Measurements from ENCODE around the gene IL20. TPM values are rescaled to one million over a fixed set of nuclear protein-coding genes. Genes with fewer than 3 reads are reported as not detected.

The IL20 gene
- total RNA-seq, 1 donor, result not detected

- no peak for TF ChIP-seq CTCF (IDR thresholded peaks at IDR 0.05; ENCODE audit: insufficient read depth, low read length)
- no peak for DNase-seq (ENCODE audit: low read depth)
- H3K4me3 ChIP-seq (ENCODE audit: low read depth, low read length), result no peak overlapping the region
Measured at GRCh38 chr1:206904423-206905142, 39.2 kb downstream of the IL20 start.

GRCh38 chr1:206905295-206906164 lies 40.1 kb downstream of the IL20 start:
- peak; percentile 92 for DNase-seq (ENCODE audit: low read depth)
- no peak overlapping the region for H3K4me3 ChIP-seq (ENCODE audit: low read depth, low read length)
- TF ChIP-seq CTCF (IDR thresholded peaks at IDR 0.05; ENCODE audit: insufficient read depth, low read length), result no peak

- no peak for DNase-seq (ENCODE audit: low read depth)
- peak; percentile 7 for TF ChIP-seq CTCF (IDR thresholded peaks at IDR 0.05; ENCODE audit: insufficient read depth, low read length)
Measured at GRCh38 chr1:206907304-206907991, 42.0 kb downstream of the IL20 start.

GRCh38 chr1:206908038-206908437 lies 42.6 kb downstream of the IL20 start:
- no peak for TF ChIP-seq CTCF (IDR thresholded peaks at IDR 0.05; ENCODE audit: insufficient read depth, low read length)
- DNase-seq (ENCODE audit: low read depth), result no peak
- H3K4me3 ChIP-seq (ENCODE audit: low read depth, low read length), result no peak overlapping the region

More at GRCh38 chr1:206907304-206907991, 42.0 kb downstream of the IL20 start:
- H3K4me3 ChIP-seq (ENCODE audit: low read depth, low read length), result no peak overlapping the region

- no peak for DNase-seq (ENCODE audit: low read depth)
- no peak for TF ChIP-seq CTCF (IDR thresholded peaks at IDR 0.05; ENCODE audit: insufficient read depth, low read length)
- H3K4me3 ChIP-seq (ENCODE audit: low read depth, low read length), result peak overlapping the region; percentile 59
Measured at GRCh38 chr1:206909161-206909882, 43.9 kb downstream of the IL20 start.

- TF ChIP-seq CTCF (IDR thresholded peaks at IDR 0.05; ENCODE audit: insufficient read depth, low read length), result no peak
- peak overlapping the region; percentile 59 for H3K4me3 ChIP-seq (ENCODE audit: low read depth, low read length)
- DNase-seq (ENCODE audit: low read depth), result no peak
Measured at GRCh38 chr1:206909883-206910318, 44.5 kb downstream of the IL20 start.

Data from fibroblast of the aortic adventitia (primary cell).